H1 (cell line): ENCODE results near the gene CPNE8. TPM values are rescaled to one million over a fixed set of nuclear protein-coding genes. Genes with fewer than 3 reads are reported as not detected.

Source experiments
- CTCF ChIA-PET: fragments of 300-600 bp; sonication (Branson Sonifier 250); formaldehyde crosslinking; loops from one replicate; lab custom pipeline; 2021; ENCODE audit not compliant: partially characterized antibody; lab: Charles Lee
- POLR2A ChIA-PET: fragments of 300-600 bp; sonication (Branson Sonifier 250); formaldehyde crosslinking; loops from one replicate; lab custom pipeline; 2021; ENCODE audit warnings: inconsistent platforms; ENCODE audit not compliant: partially characterized antibody; lab: Charles Lee
- DNase-seq, 2 experiments: peaks; one replicate each; pipeline versions ENCODE4 v3.0.0 to v3.0.0-alpha.2; 2010 to 2022; ENCODE audit warnings: low spot score in 2 of 2, low read depth in 1 of 2, mixed read lengths in 1 of 2
- FAIRE-seq: peaks from 2 replicates; lab custom pipeline; 2011; peaks lifted over from hg19 to GRCh38; lab: Jason Lieb, UNC
- H2AFZ ChIP-seq: 2 replicates; pipeline ENCODE4 v1.8.1; 2012; ENCODE audit warnings: low read length, inconsistent platforms
- H2AK5ac ChIP-seq: 2 replicates; pipeline ENCODE4 v1.6.1; 2013; ENCODE audit warnings: low read depth, low read length
- H2BK120ac ChIP-seq: replicated peaks from 2 replicates; pipeline ENCODE3; 2013; ENCODE audit warnings: low read depth, low read length, inconsistent platforms
- H2BK12ac ChIP-seq: 2 replicates; pipeline ENCODE4 v1.6.1; 2013; ENCODE audit warnings: low read depth, low read length
- H2BK15ac ChIP-seq: 2 replicates; pipeline ENCODE4 v1.6.1; 2013; ENCODE audit warnings: low read length
- H2BK20ac ChIP-seq: 2 replicates; pipeline ENCODE4 v1.6.1; 2013; ENCODE audit warnings: low read length
- H2BK5ac ChIP-seq: 2 replicates; pipeline ENCODE4 v1.6.1; 2013; ENCODE audit warnings: low read depth, low read length
- H3K14ac ChIP-seq: 2 replicates; pipeline ENCODE4 v1.6.1; 2013; ENCODE audit warnings: inconsistent platforms; ENCODE audit not compliant: insufficient read length
- H3K18ac ChIP-seq: 2 replicates; pipeline ENCODE4 v1.6.1; 2013; ENCODE audit warnings: low read length; ENCODE audit errors: extremely low read depth
- H3K23ac ChIP-seq: 2 replicates; pipeline ENCODE4 v1.6.1; 2013; ENCODE audit warnings: inconsistent platforms; ENCODE audit not compliant: insufficient read length
- H3K23me2 ChIP-seq: 2 replicates; pipeline ENCODE4 v1.6.1; 2013; ENCODE audit warnings: low read depth, low read length
- H3K27ac ChIP-seq: 2 replicates; pipeline ENCODE4 v1.6.1; 2011; ENCODE audit warnings: low read depth, low read length, inconsistent platforms
- H3K27me3 ChIP-seq, 4 experiments: replicated peaks in 1 of 4; 1 replicate in 1 of 4; 2 replicates in 3 of 4; pipeline versions ENCODE4 v1.6.1 to v1.8.1; 2011 to 2013; ENCODE audit warnings: low read length in 3 of 4, mild to moderate bottlenecking in 3 of 4, inconsistent platforms in 2 of 4, mixed read lengths in 2 of 4, moderate library complexity in 1 of 4; ENCODE audit not compliant: control insufficient read depth in 3 of 4, insufficient read depth in 3 of 4; ENCODE audit errors: extremely low read depth in 1 of 4
- H3K36me3 ChIP-seq, 4 experiments: 2 replicates each; pipeline versions ENCODE4 v1.6.1 to v1.8.1; 2011 to 2013; ENCODE audit warnings: mild to moderate bottlenecking in 4 of 4, low read length in 3 of 4, moderate library complexity in 2 of 4, control low read depth in 1 of 4, inconsistent platforms in 1 of 4; ENCODE audit not compliant: insufficient read depth in 4 of 4, control insufficient read depth in 2 of 4
- H3K4ac ChIP-seq: replicated peaks from 2 replicates; pipeline ENCODE3; 2013; ENCODE audit warnings: low read length, low read depth, mixed read lengths, inconsistent platforms; ENCODE audit not compliant: insufficient read length
- H3K4me1 ChIP-seq, 4 experiments: replicated peaks in 1 of 4; 1 replicate in 1 of 4; 2 replicates in 3 of 4; pipeline versions ENCODE4 v1.6.1 to v1.8.1; 2011 to 2013; ENCODE audit warnings: low read length in 3 of 4, inconsistent platforms in 2 of 4, mixed read lengths in 1 of 4; ENCODE audit not compliant: insufficient read depth in 4 of 4, control insufficient read depth in 3 of 4
- H3K4me2 ChIP-seq, 2 experiments: 2 replicates each; pipeline versions ENCODE4 v1.6.1 to v1.8.1; 2011 to 2013; ENCODE audit warnings: low read depth in 2 of 2, low read length in 2 of 2, control low read depth in 1 of 2, inconsistent platforms in 1 of 2, mild to moderate bottlenecking in 1 of 2; ENCODE audit not compliant: insufficient read depth in 1 of 2
- H3K4me3 ChIP-seq, 4 experiments: fragments of 200-600, 300-600 bp in 1 of 4; sonication (generic), shearing (Covaris generic), sonication (Bioruptor Twin) in 1 of 4; 2 replicates each; pipeline versions ENCODE4 v1.5.1 to v1.8.1; 2011 to 2016; ENCODE audit warnings: low read length in 4 of 4, low read depth in 3 of 4, control low read depth in 2 of 4, inconsistent platforms in 2 of 4, mild to moderate bottlenecking in 2 of 4, mixed read lengths in 1 of 4, moderate library complexity in 1 of 4; ENCODE audit not compliant: insufficient read depth in 2 of 4; ENCODE audit errors: extremely low read depth in 1 of 4
- H3K56ac ChIP-seq: replicated peaks from 2 replicates; pipeline ENCODE3; 2013; ENCODE audit warnings: low read depth, mild to moderate bottlenecking, mixed read lengths, low read length, inconsistent platforms; ENCODE audit not compliant: insufficient read length
- H3K79me1 ChIP-seq: 2 replicates; pipeline ENCODE4 v1.6.1; 2013; ENCODE audit warnings: low read depth, low read length, control low read depth
- H3K79me2 ChIP-seq, 2 experiments: 2 replicates each; pipeline versions ENCODE4 v1.6.1 to v1.8.1; 2012 to 2013; ENCODE audit warnings: low read length in 2 of 2, mild to moderate bottlenecking in 2 of 2, inconsistent platforms in 1 of 2; ENCODE audit not compliant: insufficient read depth in 2 of 2, control insufficient read depth in 1 of 2
- H3K9ac ChIP-seq, 4 experiments: replicated peaks in 1 of 4; 1 replicate in 1 of 4; 2 replicates in 3 of 4; pipeline versions ENCODE4 v1.6.1 to v1.8.1; 2011 to 2013; ENCODE audit warnings: low read depth in 3 of 4, low read length in 3 of 4, control low read depth in 2 of 4, mild to moderate bottlenecking in 2 of 4, moderate library complexity in 2 of 4, inconsistent platforms in 1 of 4; ENCODE audit errors: extremely low read depth in 1 of 4
- H3K9me3 ChIP-seq, 2 experiments: 2 replicates each; pipeline versions ENCODE4 v1.6.1 to v1.8.1; 2012 to 2013; ENCODE audit warnings: mild to moderate bottlenecking in 2 of 2, moderate library complexity in 2 of 2, control low read depth in 1 of 2, inconsistent platforms in 1 of 2, low read depth in 1 of 2, low read length in 1 of 2, mixed read lengths in 1 of 2; ENCODE audit not compliant: insufficient read depth in 2 of 2
- H4K20me1 ChIP-seq, 2 experiments: replicated peaks in 1 of 2; 2 replicates each; pipeline versions ENCODE3 to v1.8.1; 2011 to 2013; ENCODE audit warnings: inconsistent platforms in 2 of 2, low read length in 2 of 2, mild to moderate bottlenecking in 1 of 2; ENCODE audit not compliant: insufficient read depth in 2 of 2, control insufficient read depth in 1 of 2
- H4K5ac ChIP-seq: 2 replicates; pipeline ENCODE4 v1.6.1; 2013; ENCODE audit warnings: low read length, low read depth, mixed read lengths, inconsistent platforms; ENCODE audit not compliant: insufficient read length
- H4K8ac ChIP-seq: 2 replicates; pipeline ENCODE4 v1.8.0; 2013; ENCODE audit warnings: mild to moderate bottlenecking, moderate library complexity, low read length, inconsistent platforms; ENCODE audit not compliant: insufficient read depth; ENCODE audit errors: extremely low read depth
- H4K91ac ChIP-seq: replicated peaks from 2 replicates; pipeline ENCODE3; 2013; ENCODE audit warnings: low read length, mixed read lengths, inconsistent platforms; ENCODE audit not compliant: insufficient read length
- BRCA1 ChIP-seq: IDR thresholded peaks from 2 replicates; pipeline ENCODE4 v1.6.1; 2012; ENCODE audit warnings: low read depth, low read length, improper control_type of control experiment
- CEBPB ChIP-seq: IDR thresholded peaks from 2 replicates; pipeline ENCODE4 v1.6.1; 2012; ENCODE audit warnings: low read depth, low read length
- CTBP2 ChIP-seq: IDR thresholded peaks from 2 replicates; pipeline ENCODE4 v1.7.0; 2011; ENCODE audit warnings: borderline replicate concordance, mild to moderate bottlenecking, moderate library complexity, mixed read lengths, low read length; ENCODE audit not compliant: insufficient read depth, insufficient read length
- EP300 ChIP-seq, 2 experiments: IDR thresholded peaks; 1 replicate in 1 of 2; 2 replicates in 1 of 2; pipeline ENCODE4 v1.6.1; 2011 to 2012; ENCODE audit warnings: low read depth in 2 of 2, low read length in 2 of 2, mild to moderate bottlenecking in 2 of 2, borderline replicate concordance in 1 of 2, inconsistent platforms in 1 of 2, moderate library complexity in 1 of 2
- KDM4A ChIP-seq: IDR thresholded peaks from one replicate; pipeline ENCODE4 v1.7.1; 2012; ENCODE audit warnings: low read depth, mild to moderate bottlenecking, moderate library complexity, low read length, inconsistent platforms; ENCODE audit not compliant: severe bottlenecking
- PHF8 ChIP-seq: fragments of 200-600 bp; sonication (generic); conservative IDR thresholded peaks from 2 replicates; pipeline ENCODE4 v1.7.1; 2012; ENCODE audit warnings: low read depth, mild to moderate bottlenecking, inconsistent platforms, low read length, moderate library complexity
- POLR2AphosphoS5 ChIP-seq: IDR thresholded peaks from 2 replicates; pipeline ENCODE4 v1.6.1; 2011; ENCODE audit warnings: low read depth, low read length
- RAD21 ChIP-seq, 2 experiments: IDR thresholded peaks in 1 of 2; conservative IDR thresholded peaks in 1 of 2; 2 replicates each; pipeline ENCODE4 v1.6.1; 2011; ENCODE audit warnings: low read depth in 2 of 2, low read length in 2 of 2, improper control_type of control experiment in 1 of 2, inconsistent platforms in 1 of 2, mild to moderate bottlenecking in 1 of 2, moderate library complexity in 1 of 2
- SIRT6 ChIP-seq: IDR thresholded peaks from one replicate; pipeline ENCODE4 v1.7.1; 2012; ENCODE audit warnings: low read length, inconsistent platforms
- TCF12 ChIP-seq: IDR thresholded peaks from 2 replicates; pipeline ENCODE4 v1.6.1; 2011; ENCODE audit warnings: low read depth, mild to moderate bottlenecking, low read length
- polyA plus RNA-seq, 7 experiments: library from polyadenylated mRNA; depleted of rRNA in 3 of 7; stranded (reverse) in 5 of 7; unstranded in 2 of 7; fragments of >200 nt in 5 of 7; fragments of 200-250 nt in 2 of 7; gene quantifications; 1 replicate in 5 of 7; 2 replicates in 1 of 7; 4 replicates in 1 of 7; pipeline versions ENCODE4 v1.2.1 to v1.2.3, GENCODE V29; 2011 to 2013; ENCODE audit warnings: missing spikeins in 2 of 7, mixed read lengths in 2 of 7
- total RNA-seq: library from RNA; stranded (reverse); fragmentation: NEBNext Ultra II Directional; extraction: Animal tissue kit (Norgen Biotek cat#: 25700); gene quantifications from 2 replicates; pipeline ENCODE4 v1.2.1, GENCODE V29; 2021
- TF ChIP-seq, protein P1 (sequence below), 3 experiments: IDR thresholded peaks; 1 replicate in 2 of 3; 2 replicates in 1 of 3; pipeline versions ENCODE4 v1.5.1 to v1.6.1; 2011; ENCODE audit warnings: low read length in 3 of 3, mild to moderate bottlenecking in 3 of 3, inconsistent platforms in 2 of 3, low read depth in 1 of 3, moderate library complexity in 1 of 3; ENCODE audit not compliant: insufficient read depth in 1 of 3; ENCODE audit errors: control extremely low read depth in 1 of 3
- TF ChIP-seq, protein P2 (sequence below): IDR thresholded peaks from 2 replicates; pipeline ENCODE4 v1.6.1; 2012; ENCODE audit warnings: inconsistent platforms

The CPNE8 gene
- total and polyA plus RNA-seq, 2 of the 8 experiments (the other 6 are each of a cell fraction or from before 2014, with no cell fraction given), result 2.5 to 6.8 TPM

DNA sequence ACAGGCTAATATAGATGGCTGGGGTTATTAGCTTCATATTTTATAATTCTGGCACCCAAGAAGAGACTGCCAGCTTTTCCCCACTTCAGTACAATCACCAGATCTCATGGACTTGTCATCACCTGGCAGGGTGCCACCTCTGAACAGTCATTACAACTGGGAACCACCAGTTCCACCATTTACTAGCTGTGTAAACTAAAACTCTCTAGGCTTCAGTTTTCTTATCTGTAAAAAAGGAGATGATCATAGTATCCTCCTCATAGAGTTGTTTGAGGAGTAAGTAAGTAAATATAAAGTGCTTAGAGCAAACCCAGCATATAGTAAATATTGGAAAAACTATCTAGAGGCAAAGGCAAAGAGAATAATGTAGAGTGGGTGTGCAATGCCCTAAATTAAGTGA lies 19.3 kb downstream of the CPNE8 start:
- Histone ChIP-seq H3K4me1 (no peaks in the 10 kb centered on the region), H4K8ac (no peak overlapping the region), H2AFZ (no peak overlapping the region), H4K20me1 (no peaks in the 10 kb centered on the region), H3K14ac (no peak overlapping the region), H2AK5ac (no peak overlapping the region), H3K4me2 (no peak overlapping the region), H3K23me2 (no peaks in the 10 kb centered on the region), H3K56ac (no peak overlapping the region), H3K27me3 (no peaks in the 10 kb centered on the region), H2BK120ac (no peak overlapping the region), H3K27ac (no peak overlapping the region), H3K79me2 (no peaks in the 10 kb centered on the region), H2BK15ac (no peak overlapping the region), H2BK12ac (no peak overlapping the region), H3K36me3 (no peaks in the 10 kb centered on the region), H4K91ac (no peak overlapping the region), H3K18ac (no peak overlapping the region), H3K4me3 (no peak overlapping the region), H3K9ac (no peak overlapping the region), H2BK20ac (no peak overlapping the region), H2BK5ac (no peak overlapping the region), H3K23ac (no peak overlapping the region), H4K5ac (no peak overlapping the region), H3K9me3 (no peaks in the 10 kb centered on the region), H3K4ac (no peak overlapping the region), H3K79me1 (no peaks in the 10 kb centered on the region; the same call in 1 of the 2 replicates)
- POLR2A ChIA-PET, result no interaction called here
- FAIRE-seq (no peak), DNase-seq (no peak)
- CTCF ChIA-PET, result interaction anchor here (0.5 kb wide), 1 partner anchor 121 kb away, joined by 3 read pairs; no protein-coding TSS in a partner anchor
- TF ChIP-seq SIRT6 (no peak), CTBP2 (no peak), EP300 (IDR thresholded peaks at IDR 0.05; ENCODE audit: borderline replicate concordance in 1 of 2, low read depth in 2 of 2, low read length in 2 of 2) (no peak), BRCA1 (no peak), POLR2AphosphoS5 (no peak), RAD21 (IDR thresholded peaks at IDR 0.05 in 1 of 2, conservative IDR thresholded peaks at IDR 0.05 in 1 of 2; ENCODE audit: low read depth in 2 of 2, low read length in 2 of 2) (no peak), TCF12 (no peak), KDM4A (no peak), CEBPB (no peak), PHF8 (no peak)
- TF ChIP-seq, protein P1, sequence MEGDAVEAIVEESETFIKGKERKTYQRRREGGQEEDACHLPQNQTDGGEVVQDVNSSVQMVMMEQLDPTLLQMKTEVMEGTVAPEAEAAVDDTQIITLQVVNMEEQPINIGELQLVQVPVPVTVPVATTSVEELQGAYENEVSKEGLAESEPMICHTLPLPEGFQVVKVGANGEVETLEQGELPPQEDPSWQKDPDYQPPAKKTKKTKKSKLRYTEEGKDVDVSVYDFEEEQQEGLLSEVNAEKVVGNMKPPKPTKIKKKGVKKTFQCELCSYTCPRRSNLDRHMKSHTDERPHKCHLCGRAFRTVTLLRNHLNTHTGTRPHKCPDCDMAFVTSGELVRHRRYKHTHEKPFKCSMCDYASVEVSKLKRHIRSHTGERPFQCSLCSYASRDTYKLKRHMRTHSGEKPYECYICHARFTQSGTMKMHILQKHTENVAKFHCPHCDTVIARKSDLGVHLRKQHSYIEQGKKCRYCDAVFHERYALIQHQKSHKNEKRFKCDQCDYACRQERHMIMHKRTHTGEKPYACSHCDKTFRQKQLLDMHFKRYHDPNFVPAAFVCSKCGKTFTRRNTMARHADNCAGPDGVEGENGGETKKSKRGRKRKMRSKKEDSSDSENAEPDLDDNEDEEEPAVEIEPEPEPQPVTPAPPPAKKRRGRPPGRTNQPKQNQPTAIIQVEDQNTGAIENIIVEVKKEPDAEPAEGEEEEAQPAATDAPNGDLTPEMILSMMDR (IDR thresholded peaks at IDR 0.05; ENCODE audit: control extremely low read depth in 1 of 3, insufficient read depth in 1 of 3, low read depth in 1 of 3, low read length in 3 of 3), result no peak
- TF ChIP-seq, protein P2, sequence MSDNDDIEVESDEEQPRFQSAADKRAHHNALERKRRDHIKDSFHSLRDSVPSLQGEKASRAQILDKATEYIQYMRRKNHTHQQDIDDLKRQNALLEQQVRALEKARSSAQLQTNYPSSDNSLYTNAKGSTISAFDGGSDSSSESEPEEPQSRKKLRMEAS, result no peak
